Progenitor cell of endocrine pancreas (in vitro differentiated cells): Measurements from ENCODE around the gene UBE2L6. TPM values are rescaled to one million over a fixed set of nuclear protein-coding genes. Genes with fewer than 3 reads are reported as not detected.

Experiments used
- DNase-seq: peaks from one replicate; pipeline ENCODE4 v3.0.0; 2021; ENCODE audit warnings: low spot score; ENCODE audit not compliant: unreplicated experiment
- H3K27ac Mint-ChIP-seq: 2 replicates; pipeline ENCODE4 v1.8.0; 2021; ENCODE audit warnings: mild to moderate bottlenecking, moderate library complexity, mixed read lengths
- H3K27me3 Mint-ChIP-seq: 2 replicates; pipeline ENCODE4 v1.8.0; 2021; ENCODE audit warnings: mixed read lengths
- H3K36me3 Mint-ChIP-seq: 2 replicates; pipeline ENCODE4 v1.8.0; 2022; ENCODE audit warnings: mixed read lengths; ENCODE audit not compliant: insufficient read depth
- H3K4me1 Mint-ChIP-seq: 2 replicates; pipeline ENCODE4 v1.8.0; 2021; ENCODE audit warnings: low read depth, mixed read lengths
- H3K4me3 Mint-ChIP-seq: 2 replicates; pipeline ENCODE4 v1.8.0; 2021; ENCODE audit warnings: low read depth, mild to moderate bottlenecking, moderate library complexity, mixed read lengths
- H3K9me3 Mint-ChIP-seq: 2 replicates; pipeline ENCODE4 v1.8.0; 2021; ENCODE audit warnings: low read depth, mixed read lengths
- total RNA-seq: library from RNA; stranded (reverse); gene quantifications from 2 replicates; pipeline ENCODE4 v1.2.1, GENCODE V29; 2021
- TF ChIP-seq, protein P1 (sequence below): fragments of 200-600 bp; sonication (generic); IDR thresholded peaks from one replicate; pipeline ENCODE4 v1.5.0; 2021; ENCODE audit warnings: antibody characterized with exemption, mild to moderate bottlenecking; ENCODE audit not compliant: unreplicated experiment

The UBE2L6 gene
- total RNA-seq, 1 donor from 2014 or later: 34.3 TPM

GRCh38 chr11:57513452-57513795 is 54.0 kb downstream of the UBE2L6 start:
- no peak for DNase-seq
- Mint-ChIP-seq H3K27ac (peak overlapping the region; percentile 85), H3K4me3 (peak overlapping the region; percentile 93), H3K4me1 (peaks cover 8% of the 10 kb centered on the region), H3K27me3 (peaks cover 11% of the 10 kb centered on the region), H3K36me3 (peaks cover 1% of the 10 kb centered on the region), H3K9me3 (no peaks in the 10 kb centered on the region)
- TF ChIP-seq, protein P1, sequence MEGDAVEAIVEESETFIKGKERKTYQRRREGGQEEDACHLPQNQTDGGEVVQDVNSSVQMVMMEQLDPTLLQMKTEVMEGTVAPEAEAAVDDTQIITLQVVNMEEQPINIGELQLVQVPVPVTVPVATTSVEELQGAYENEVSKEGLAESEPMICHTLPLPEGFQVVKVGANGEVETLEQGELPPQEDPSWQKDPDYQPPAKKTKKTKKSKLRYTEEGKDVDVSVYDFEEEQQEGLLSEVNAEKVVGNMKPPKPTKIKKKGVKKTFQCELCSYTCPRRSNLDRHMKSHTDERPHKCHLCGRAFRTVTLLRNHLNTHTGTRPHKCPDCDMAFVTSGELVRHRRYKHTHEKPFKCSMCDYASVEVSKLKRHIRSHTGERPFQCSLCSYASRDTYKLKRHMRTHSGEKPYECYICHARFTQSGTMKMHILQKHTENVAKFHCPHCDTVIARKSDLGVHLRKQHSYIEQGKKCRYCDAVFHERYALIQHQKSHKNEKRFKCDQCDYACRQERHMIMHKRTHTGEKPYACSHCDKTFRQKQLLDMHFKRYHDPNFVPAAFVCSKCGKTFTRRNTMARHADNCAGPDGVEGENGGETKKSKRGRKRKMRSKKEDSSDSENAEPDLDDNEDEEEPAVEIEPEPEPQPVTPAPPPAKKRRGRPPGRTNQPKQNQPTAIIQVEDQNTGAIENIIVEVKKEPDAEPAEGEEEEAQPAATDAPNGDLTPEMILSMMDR: no peak

DNA sequence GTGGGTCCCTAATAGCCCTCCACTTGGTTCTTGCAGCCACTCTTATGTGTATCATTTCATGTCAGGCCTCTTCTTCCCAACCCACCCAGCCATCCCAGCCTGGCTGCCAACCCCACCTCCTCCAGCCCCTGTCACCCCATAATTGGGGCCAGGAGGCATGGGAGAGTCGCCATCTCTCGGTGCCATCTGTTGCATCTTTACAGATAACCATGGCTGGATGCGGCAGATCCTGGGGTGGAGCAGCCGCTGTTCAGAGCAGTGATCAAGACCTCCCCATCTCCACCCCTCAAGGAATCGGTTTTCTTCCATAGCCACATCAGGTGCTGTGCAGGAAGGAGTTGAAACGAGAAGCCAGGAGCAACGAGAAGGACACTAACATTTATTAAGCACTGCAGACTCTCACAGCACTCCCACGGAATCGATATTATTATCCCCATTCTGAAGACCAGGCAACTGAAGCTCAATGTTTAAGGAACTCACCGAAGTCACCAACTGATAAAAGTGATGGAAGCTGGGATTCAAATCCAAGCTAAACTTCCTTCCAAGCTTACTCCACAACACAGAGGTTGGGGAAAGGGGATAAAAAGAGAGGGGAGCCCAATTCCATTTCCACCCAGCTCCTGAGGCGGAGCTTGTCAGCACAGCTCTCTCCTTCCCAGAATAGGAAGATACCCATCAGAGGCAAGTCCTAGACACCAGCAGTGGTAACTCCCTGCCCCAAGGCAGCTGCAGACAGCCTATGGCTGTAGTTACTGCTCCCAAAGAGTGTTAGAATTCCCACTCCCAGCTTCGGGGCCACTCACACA is 54.6 kb downstream of the UBE2L6 start:
- no peak overlapping the region for H3K4me3 Mint-ChIP-seq
- H3K27me3 Mint-ChIP-seq: peaks cover 10% of the 10 kb centered on the region
- H3K4me1 Mint-ChIP-seq: peaks cover 8% of the 10 kb centered on the region
- peak overlapping the region; percentile 45 for H3K27ac Mint-ChIP-seq
- no peak for DNase-seq
- H3K9me3 Mint-ChIP-seq: no peaks in the 10 kb centered on the region
- TF ChIP-seq, protein P1: no peak
- peaks cover 1% of the 10 kb centered on the region for H3K36me3 Mint-ChIP-seq

GRCh38 chr11:57511741-57512430 is 55.6 kb downstream of the UBE2L6 start:
- DNase-seq: no peak
- Mint-ChIP-seq H3K27me3 (peaks cover 6% of the 10 kb centered on the region), H3K4me3 (no peak overlapping the region), H3K9me3 (no peaks in the 10 kb centered on the region), H3K36me3 (peaks cover 2% of the 10 kb centered on the region), H3K27ac (no peak overlapping the region), H3K4me1 (peaks cover 8% of the 10 kb centered on the region)
- TF ChIP-seq, protein P1: no peak

DNA sequence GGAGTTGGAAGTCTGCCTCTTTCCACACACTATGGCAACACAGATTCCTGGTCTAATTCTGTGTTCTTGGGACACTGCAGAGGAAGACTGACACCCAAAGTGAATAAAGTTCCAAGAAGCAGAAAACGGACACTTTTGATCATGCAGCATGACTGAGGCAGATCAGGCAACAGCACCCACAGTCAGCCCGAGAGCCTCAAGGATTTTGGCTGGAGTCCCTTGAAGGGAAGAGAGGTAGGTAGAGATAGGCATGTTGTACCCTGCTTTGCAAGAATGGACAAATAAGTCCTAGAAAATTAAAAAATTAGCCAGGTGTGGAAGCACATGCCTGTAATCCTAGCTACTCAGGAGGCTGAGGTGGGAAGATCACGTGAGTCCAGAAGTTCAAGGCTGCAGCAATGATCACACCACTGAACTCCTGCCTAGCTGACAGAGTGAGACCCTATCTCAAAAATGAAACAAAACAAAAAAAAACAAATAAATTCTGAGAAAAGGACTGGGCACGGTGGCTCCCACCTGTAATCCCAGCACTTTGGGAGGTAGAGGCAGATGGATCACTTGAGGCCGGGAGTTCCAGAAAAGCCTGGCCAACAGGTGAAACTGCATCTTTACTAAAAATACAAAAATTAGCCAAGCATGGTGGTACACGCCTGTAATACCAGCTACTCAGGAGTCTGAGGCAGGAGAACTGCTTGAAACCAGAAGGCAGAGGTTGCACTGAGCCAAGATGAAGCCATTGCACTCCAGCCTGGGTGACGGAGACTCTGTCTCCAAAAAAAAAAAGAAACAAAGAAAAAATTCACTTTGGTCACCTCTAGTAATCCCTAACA is 58.9 kb downstream of the UBE2L6 start:
- H3K27ac Mint-ChIP-seq: no peak overlapping the region
- H3K4me3 Mint-ChIP-seq: no peak overlapping the region
- no peaks in the 10 kb centered on the region for H3K9me3 Mint-ChIP-seq
- peaks cover 8% of the 10 kb centered on the region for H3K4me1 Mint-ChIP-seq
- TF ChIP-seq, protein P1: no peak
- H3K36me3 Mint-ChIP-seq: peaks cover 2% of the 10 kb centered on the region
- no peak for DNase-seq
- H3K27me3 Mint-ChIP-seq: peaks cover 2% of the 10 kb centered on the region

GRCh38 chr11:57506522-57506921 is 61.0 kb downstream of the UBE2L6 start:
- Mint-ChIP-seq H3K27ac (no peak overlapping the region), H3K4me1 (peaks cover 21% of the 10 kb centered on the region), H3K27me3 (no peaks in the 10 kb centered on the region), H3K36me3 (peaks cover 2% of the 10 kb centered on the region), H3K4me3 (no peak overlapping the region), H3K9me3 (no peaks in the 10 kb centered on the region)
- TF ChIP-seq, protein P1: no peak
- DNase-seq: no peak
